HG02840 (cell line): ENCODE data around the gene SCD.

Source experiments
- ATAC-seq: cut with Tn5 transposase; IDR thresholded peaks from one replicate; pipeline ENCODE4 v1.9.1; 2021; ENCODE audit warnings: mild to moderate bottlenecking, moderate library complexity, moderate number of reproducible peaks; ENCODE audit not compliant: unreplicated experiment, low FRiP score

SCD gene

GRCh38 chr10:100391163-100392002, 44.4 kb downstream of the SCD start:
- no peak for ATAC-seq

- ATAC-seq: no peak
Observed at GRCh38 chr10:100392686-100393003, 45.6 kb downstream of the SCD start.

- no peak for ATAC-seq
Observed at GRCh38 chr10:100395626-100396025, 48.6 kb downstream of the SCD start.

GRCh38 chr10:100396605-100397004, 49.6 kb downstream of the SCD start:
- no peak for ATAC-seq

- no peak for ATAC-seq
Observed at GRCh38 chr10:100401631-100402328, 54.7 kb downstream of the SCD start.

GRCh38 chr10:100403734-100404133, 56.7 kb downstream of the SCD start:
- no peak for ATAC-seq

- no peak for ATAC-seq
Observed at GRCh38 chr10:100413173-100413572, 66.1 kb downstream of the SCD start.
